Suprapubic skin (tissue), 4 donors: ENCODE measurements around the gene SLC11A2. TPM values are rescaled to one million over a fixed set of nuclear protein-coding genes. Genes with fewer than 3 reads are reported as not detected.

ENCODE experiments used
- DNase-seq, 2 donors: peaks; one replicate each; pipeline ENCODE4 v3.0.0-alpha.2; 2019; ENCODE audit warnings: low spot score in 2 of 2
- H3K27ac ChIP-seq: fragments of 200-600 bp; sonication (generic); one replicate; pipeline ENCODE4 v1.5.1; 2019
- H3K27me3 ChIP-seq: fragments of 200-600 bp; sonication (generic); one replicate; pipeline ENCODE4 v1.5.1; 2019
- H3K36me3 ChIP-seq: fragments of 200-600 bp; sonication (generic); one replicate; pipeline ENCODE4 v1.5.1; 2019
- H3K4me1 ChIP-seq: fragments of 200-600 bp; sonication (generic); one replicate; pipeline ENCODE4 v1.5.1; 2019
- H3K4me3 ChIP-seq: fragments of 200-600 bp; sonication (generic); one replicate; pipeline ENCODE4 v1.5.1; 2019; ENCODE audit warnings: mild to moderate bottlenecking
- H3K9me3 ChIP-seq: fragments of 200-600 bp; sonication (generic); one replicate; pipeline ENCODE4 v1.5.1; 2019
- EP300 ChIP-seq: sonication (generic); formaldehyde crosslinking; IDR thresholded peaks from one replicate; pipeline ENCODE4 v1.6.1; 2017; ENCODE audit warnings: antibody characterized with exemption
- POLR2A ChIP-seq, 2 donors: fragments of 450-650 bp; IDR thresholded peaks; one replicate each; pipeline ENCODE4 v1.6.1; 2017; ENCODE audit warnings: antibody characterized with exemption in 2 of 2, mild to moderate bottlenecking in 2 of 2, moderate library complexity in 2 of 2
- POLR2AphosphoS5 ChIP-seq, 3 donors: sonication (generic); formaldehyde crosslinking; IDR thresholded peaks; one replicate each; pipeline ENCODE4 v1.6.1; 2017; ENCODE audit warnings: antibody characterized with exemption in 3 of 3
- WGBS: methylation state at CpG from one replicate; pipeline ENCODE4 v1.1.5; 2018; 5-methylcytosine and 5-hydroxymethylcytosine counted together
- total RNA-seq, 4 donors: library from RNA; depleted of rRNA; stranded (reverse); fragments of >200 nt; gene quantifications; one replicate each; pipeline ENCODE4 v1.1.0, GENCODE V29; 2016
- TF ChIP-seq, protein P1 (sequence below), 2 donors: fragments of 200-600 bp in 1 of 2; fragments of 450-650 bp in 1 of 2; sonication (generic) in 1 of 2; IDR thresholded peaks; one replicate each; pipeline ENCODE4 v1.5.1; 2016 to 2019; ENCODE audit warnings: antibody characterized with exemption in 2 of 2, mild to moderate bottlenecking in 1 of 2, moderate library complexity in 1 of 2

Gene SLC11A2
- total RNA-seq, 4 donors from 2014 or later, result 39.0 to 108 (median 60.2) TPM

- no peaks in the 10 kb centered on the region for H3K4me1 ChIP-seq
- no peak overlapping the region for H3K4me3 ChIP-seq
- H3K9me3 ChIP-seq, result no peaks in the 10 kb centered on the region
- no peak for DNase-seq
- no peaks in the 10 kb centered on the region for H3K27me3 ChIP-seq
- WGBS, result 30% methylated on average over 2 of the region's 2 CpGs
- H3K36me3 ChIP-seq, result peaks cover 82% of the 10 kb centered on the region
- TF ChIP-seq POLR2AphosphoS5 (IDR thresholded peaks at IDR 0.05) (no peak), POLR2A (IDR thresholded peaks at IDR 0.05) (no peak)
- TF ChIP-seq, protein P1, sequence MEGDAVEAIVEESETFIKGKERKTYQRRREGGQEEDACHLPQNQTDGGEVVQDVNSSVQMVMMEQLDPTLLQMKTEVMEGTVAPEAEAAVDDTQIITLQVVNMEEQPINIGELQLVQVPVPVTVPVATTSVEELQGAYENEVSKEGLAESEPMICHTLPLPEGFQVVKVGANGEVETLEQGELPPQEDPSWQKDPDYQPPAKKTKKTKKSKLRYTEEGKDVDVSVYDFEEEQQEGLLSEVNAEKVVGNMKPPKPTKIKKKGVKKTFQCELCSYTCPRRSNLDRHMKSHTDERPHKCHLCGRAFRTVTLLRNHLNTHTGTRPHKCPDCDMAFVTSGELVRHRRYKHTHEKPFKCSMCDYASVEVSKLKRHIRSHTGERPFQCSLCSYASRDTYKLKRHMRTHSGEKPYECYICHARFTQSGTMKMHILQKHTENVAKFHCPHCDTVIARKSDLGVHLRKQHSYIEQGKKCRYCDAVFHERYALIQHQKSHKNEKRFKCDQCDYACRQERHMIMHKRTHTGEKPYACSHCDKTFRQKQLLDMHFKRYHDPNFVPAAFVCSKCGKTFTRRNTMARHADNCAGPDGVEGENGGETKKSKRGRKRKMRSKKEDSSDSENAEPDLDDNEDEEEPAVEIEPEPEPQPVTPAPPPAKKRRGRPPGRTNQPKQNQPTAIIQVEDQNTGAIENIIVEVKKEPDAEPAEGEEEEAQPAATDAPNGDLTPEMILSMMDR (IDR thresholded peaks at IDR 0.05), result no peak
- H3K27ac ChIP-seq, result no peak overlapping the region
Observed at GRCh38 chr12:50992819-50993218, 33.4 kb downstream of the SLC11A2 start.

DNA sequence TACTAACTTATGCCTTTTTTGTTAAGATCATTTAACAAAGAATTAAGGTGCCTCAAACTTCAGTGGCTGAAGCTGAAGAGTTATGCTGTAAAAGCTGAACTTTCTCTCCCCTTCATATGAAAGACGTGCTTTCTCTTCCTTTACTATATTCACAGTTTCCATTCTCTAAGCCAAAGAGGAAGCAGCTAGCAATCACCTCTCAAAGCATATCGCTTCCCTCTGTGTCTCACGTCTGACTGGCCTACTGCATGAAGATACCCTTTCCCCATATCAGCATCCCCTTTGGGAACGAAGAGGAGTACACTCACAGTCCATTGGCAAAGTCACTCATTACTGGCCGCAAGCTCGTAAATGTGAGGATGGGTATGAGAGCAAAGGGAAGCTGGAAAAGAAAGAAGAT lies 34.9 kb downstream of the SLC11A2 start:
- no peaks in the 10 kb centered on the region for H3K9me3 ChIP-seq
- 75% methylated on average over 6 of the region's 6 CpGs for WGBS
- no peak for DNase-seq
- TF ChIP-seq, protein P1 (IDR thresholded peaks at IDR 0.05), result no peak
- no peak for TF ChIP-seq POLR2AphosphoS5 (IDR thresholded peaks at IDR 0.05)
- TF ChIP-seq POLR2A (IDR thresholded peaks at IDR 0.05), result no peak
- TF ChIP-seq EP300, result no peak
- H3K36me3 ChIP-seq, result peaks cover 71% of the 10 kb centered on the region
- H3K27me3 ChIP-seq, result no peaks in the 10 kb centered on the region
- H3K27ac ChIP-seq, result no peak overlapping the region
- H3K4me3 ChIP-seq, result no peak overlapping the region
- H3K4me1 ChIP-seq, result peaks cover 14% of the 10 kb centered on the region

DNA sequence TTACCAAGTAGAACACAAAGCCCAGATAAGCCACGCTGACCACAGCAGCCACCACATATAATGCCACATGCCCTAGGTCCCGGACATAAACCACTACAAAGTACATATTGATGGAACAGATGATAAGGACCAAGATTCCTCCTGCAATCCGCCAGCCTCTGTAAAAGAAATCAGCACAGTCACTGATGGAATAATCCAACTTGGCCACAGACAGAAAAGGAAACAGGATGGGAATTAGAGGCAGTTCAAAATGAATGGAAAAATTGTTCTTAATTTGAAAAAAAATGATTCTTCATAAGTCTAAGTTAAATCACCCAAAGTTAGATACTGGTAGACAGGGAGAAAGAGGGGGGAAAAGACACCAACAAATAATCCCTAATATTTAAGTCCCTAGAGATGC lies 35.4 kb downstream of the SLC11A2 start:
- no peak overlapping the region for H3K27ac ChIP-seq
- TF ChIP-seq POLR2A (IDR thresholded peaks at IDR 0.05), result no peak
- TF ChIP-seq POLR2AphosphoS5 (IDR thresholded peaks at IDR 0.05), result no peak
- TF ChIP-seq, protein P1 (IDR thresholded peaks at IDR 0.05), result no peak
- no peak for TF ChIP-seq EP300
- H3K36me3 ChIP-seq, result peaks cover 66% of the 10 kb centered on the region
- no peaks in the 10 kb centered on the region for H3K9me3 ChIP-seq
- H3K4me1 ChIP-seq, result peaks cover 19% of the 10 kb centered on the region
- no peaks in the 10 kb centered on the region for H3K27me3 ChIP-seq
- no peak for DNase-seq
- 81% methylated on average over 3 of the region's 3 CpGs for WGBS
- H3K4me3 ChIP-seq, result no peak overlapping the region

DNA sequence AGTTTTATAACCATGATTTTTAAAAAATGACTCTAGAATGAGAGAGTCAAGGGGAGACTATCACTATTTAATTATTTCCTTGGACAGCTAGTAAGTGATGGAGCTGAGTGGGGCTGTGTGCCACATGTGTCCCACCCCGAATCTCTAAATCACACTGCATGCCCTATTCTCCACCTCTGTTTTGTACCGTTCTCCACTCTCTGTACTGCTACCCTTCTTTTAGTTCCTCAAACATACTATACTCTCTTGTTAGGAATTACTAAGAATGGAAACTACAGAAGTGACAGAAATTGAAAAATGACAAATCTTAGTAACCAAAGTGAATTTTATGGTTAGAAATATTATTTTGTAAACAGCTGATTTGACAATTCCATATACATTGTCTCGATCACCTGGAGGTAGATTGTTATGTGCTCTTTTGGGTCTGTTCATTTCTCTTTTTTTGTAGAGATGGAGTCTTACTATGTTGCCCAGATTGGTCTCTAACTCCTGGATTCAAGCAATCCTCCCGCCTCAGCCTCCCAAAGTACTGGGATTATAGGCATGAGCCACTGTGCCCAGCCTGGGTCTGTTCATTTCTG lies 35.9 kb downstream of the SLC11A2 start:
- Histone ChIP-seq H3K9me3 (no peaks in the 10 kb centered on the region), H3K27me3 (no peaks in the 10 kb centered on the region), H3K27ac (no peak overlapping the region), H3K36me3 (peaks cover 60% of the 10 kb centered on the region), H3K4me3 (no peak overlapping the region), H3K4me1 (peaks cover 24% of the 10 kb centered on the region)
- TF ChIP-seq POLR2AphosphoS5 (IDR thresholded peaks at IDR 0.05) (no peak), EP300 (no peak), POLR2A (IDR thresholded peaks at IDR 0.05) (no peak)
- TF ChIP-seq, protein P1 (IDR thresholded peaks at IDR 0.05), result no peak
- WGBS, result 86% methylated on average over 4 of the region's 4 CpGs
- DNase-seq, result no peak

- H3K27ac ChIP-seq, result no peak overlapping the region
- 97% methylated on average over 5 of the region's 5 CpGs for WGBS
- H3K36me3 ChIP-seq, result peaks cover 49% of the 10 kb centered on the region
- no peaks in the 10 kb centered on the region for H3K9me3 ChIP-seq
- no peak overlapping the region for H3K4me3 ChIP-seq
- H3K4me1 ChIP-seq, result peaks cover 36% of the 10 kb centered on the region
- no peak for DNase-seq
- TF ChIP-seq, protein P1 (IDR thresholded peaks at IDR 0.05), result no peak
- TF ChIP-seq POLR2AphosphoS5 (IDR thresholded peaks at IDR 0.05) (no peak), EP300 (no peak), POLR2A (IDR thresholded peaks at IDR 0.05) (no peak)
- no peaks in the 10 kb centered on the region for H3K27me3 ChIP-seq
Observed at GRCh38 chr12:50988871-50989270, 37.3 kb downstream of the SLC11A2 start.
